CD14-positive monocyte (primary cell): ENCODE results near the gene FOXQ1. TPM values are rescaled to one million over a fixed set of nuclear protein-coding genes. Genes with fewer than 3 reads are reported as not detected.

Experiments used
- DNase-seq, 3 donors: peaks; one replicate each; pipeline ENCODE4 v3.0.0-alpha.2; 2011 to 2022
- H2AFZ ChIP-seq: 2 replicates; pipeline ENCODE4 v1.6.0; 2012; ENCODE audit warnings: mild to moderate bottlenecking, low read depth, low read length, inconsistent platforms; ENCODE audit not compliant: insufficient read depth, poor library complexity, severe bottlenecking
- H3K27ac ChIP-seq, 2 donors: 1 replicate in 1 of 2; 2 replicates in 1 of 2; pipeline ENCODE4 v1.5.1; 2012 to 2013; ENCODE audit warnings: low read length in 2 of 2, control low read depth in 1 of 2, inconsistent platforms in 1 of 2, low read depth in 1 of 2, mild to moderate bottlenecking in 1 of 2
- H3K27me3 ChIP-seq, 2 donors: one replicate each; pipeline versions ENCODE4 v1.6.0 to v1.6.1; 2011 to 2013; ENCODE audit warnings: low read length in 2 of 2; ENCODE audit not compliant: control insufficient read depth in 2 of 2, insufficient read depth in 2 of 2
- H3K36me3 ChIP-seq, 2 donors: replicated peaks in 1 of 2; 1 replicate in 1 of 2; 2 replicates in 1 of 2; pipeline versions ENCODE4 v1.5.1 to v1.6.1; 2012 to 2013; ENCODE audit warnings: low read length in 2 of 2, control low read depth in 1 of 2, inconsistent platforms in 1 of 2, mild to moderate bottlenecking in 1 of 2; ENCODE audit not compliant: insufficient read depth in 2 of 2, control insufficient read depth in 1 of 2
- H3K4me1 ChIP-seq, 2 donors: 1 replicate in 1 of 2; 2 replicates in 1 of 2; pipeline versions ENCODE4 v1.5.1 to v1.6.1; 2012 to 2013; ENCODE audit warnings: low read length in 2 of 2, control low read depth in 1 of 2, inconsistent platforms in 1 of 2, mild to moderate bottlenecking in 1 of 2, moderate library complexity in 1 of 2; ENCODE audit not compliant: insufficient read depth in 2 of 2, control insufficient read depth in 1 of 2
- H3K4me2 ChIP-seq: replicated peaks from 2 replicates; pipeline ENCODE3; 2012; ENCODE audit warnings: low read length, moderate library complexity, mild to moderate bottlenecking; ENCODE audit not compliant: poor library complexity, severe bottlenecking; ENCODE audit errors: extremely low read depth
- H3K4me3 ChIP-seq, 3 experiments: fragments of 200-600 bp in 1 of 3; sonication (generic) in 1 of 3; replicated peaks in 1 of 3; 1 replicate in 2 of 3; 2 replicates in 1 of 3; pipeline ENCODE4 v1.5.1; 2011 to 2013; ENCODE audit warnings: low read length in 3 of 3, mild to moderate bottlenecking in 3 of 3, control low read depth in 2 of 3, low read depth in 2 of 3, inconsistent platforms in 1 of 3, moderate library complexity in 1 of 3
- H3K79me2 ChIP-seq: 2 replicates; pipeline ENCODE4 v1.6.0; 2012; ENCODE audit warnings: mild to moderate bottlenecking, control low read depth, inconsistent platforms, low read length, moderate library complexity; ENCODE audit not compliant: insufficient read depth
- H3K9ac ChIP-seq: 2 replicates; pipeline ENCODE4 v1.6.0; 2017; ENCODE audit warnings: low read length, mild to moderate bottlenecking; ENCODE audit not compliant: insufficient read depth, poor library complexity, severe bottlenecking
- H3K9me3 ChIP-seq, 2 donors: replicated peaks in 1 of 2; 1 replicate in 1 of 2; 2 replicates in 1 of 2; pipeline versions ENCODE4 v1.5.1 to v1.6.1; 2012 to 2013; ENCODE audit warnings: low read length in 2 of 2, control low read depth in 1 of 2; ENCODE audit not compliant: control insufficient read depth in 1 of 2, insufficient read depth in 1 of 2
- H4K20me1 ChIP-seq: 2 replicates; pipeline ENCODE4 v1.6.0; 2012; ENCODE audit warnings: mild to moderate bottlenecking, low read length, control low read depth, moderate library complexity; ENCODE audit not compliant: insufficient read depth
- H3K27ac Mint-ChIP-seq, 7 donors: one replicate each; pipeline ENCODE4 v1.8.0; 2020; ENCODE audit warnings: mild to moderate bottlenecking in 7 of 7, mixed read lengths in 7 of 7, moderate library complexity in 6 of 7, inconsistent platforms in 2 of 7
- H3K27me3 Mint-ChIP-seq, 3 donors: one replicate each; pipeline ENCODE4 v1.8.0; 2021 to 2022; ENCODE audit warnings: low read depth in 3 of 3, mild to moderate bottlenecking in 3 of 3, mixed read lengths in 3 of 3, moderate library complexity in 3 of 3, inconsistent platforms in 1 of 3
- H3K36me3 Mint-ChIP-seq, 2 donors: one replicate each; pipeline ENCODE4 v1.8.0; 2020; ENCODE audit warnings: mixed read lengths in 2 of 2, inconsistent platforms in 1 of 2, mild to moderate bottlenecking in 1 of 2
- H3K4me1 Mint-ChIP-seq: one replicate; pipeline ENCODE4 v1.8.0; 2020; ENCODE audit warnings: mild to moderate bottlenecking, mixed read lengths
- H3K4me3 Mint-ChIP-seq, 2 donors: one replicate each; pipeline ENCODE4 v1.8.0; 2020; ENCODE audit warnings: mild to moderate bottlenecking in 2 of 2, mixed read lengths in 2 of 2, moderate library complexity in 1 of 2
- H3K9me3 Mint-ChIP-seq, 7 donors: one replicate each; pipeline ENCODE4 v1.8.0; 2020 to 2022; ENCODE audit warnings: mixed read lengths in 7 of 7, mild to moderate bottlenecking in 6 of 7, moderate library complexity in 6 of 7, inconsistent platforms in 2 of 7
- CTCF ChIP-seq: fragments of 200-600 bp; IDR thresholded peaks from one replicate; pipeline ENCODE4 v1.8.0; 2022; ENCODE audit warnings: antibody characterized with exemption, mild to moderate bottlenecking
- WGBS: methylation state at CpG from one replicate; pipeline ENCODE4 v1.1.5; 2013; ENCODE audit warnings: missing lambda C conversion rate; ENCODE audit not compliant: insufficient coverage; 5-methylcytosine and 5-hydroxymethylcytosine counted together
- intact Hi-C, 2 donors: fragments of 100-400 bp; cut with micrococcal nuclease; formaldehyde crosslinking; loops; one replicate each; pipeline versions ENCODE4 v1.15.0 to v1.15.1; 2023
- polyA plus RNA-seq, 3 donors: library from polyadenylated mRNA; depleted of rRNA in 1 of 3; unstranded in 2 of 3; stranded (reverse) in 1 of 3; fragments of 300-500 nt in 2 of 3; fragments of >200 nt in 1 of 3; fragmentation: Illumina TruSeq in 2 of 3; gene quantifications; 1 replicate in 2 of 3; 2 replicates in 1 of 3; pipeline ENCODE4 v1.2.3, GENCODE V29; 2012 to 2021

The FOXQ1 gene
- polyA plus RNA-seq, 3 donors: 0.11 TPM; not detected in 2

DNA sequence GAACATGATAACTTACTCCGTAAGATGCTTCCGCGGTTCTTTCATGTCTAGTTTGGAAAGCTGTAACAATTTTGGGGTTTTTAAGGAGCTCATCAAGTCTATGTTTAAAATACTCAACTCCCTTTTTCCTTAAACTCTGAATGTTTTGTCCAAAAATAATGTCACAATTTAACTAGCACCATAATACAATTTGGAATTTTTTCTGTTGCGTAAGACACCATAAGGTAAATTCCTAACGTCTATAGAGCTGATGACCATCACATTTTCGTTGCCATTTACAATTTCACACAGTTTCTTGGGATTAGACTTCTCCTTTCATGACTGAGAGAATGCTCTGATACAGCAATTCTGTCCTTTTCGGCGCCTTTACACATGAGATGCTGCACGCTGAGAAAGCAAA lies 50.7 kb downstream of the FOXQ1 start:
- Histone ChIP-seq H3K4me3 (no peak overlapping the region), H2AFZ (no peak overlapping the region), H3K9ac (no peak overlapping the region), H4K20me1 (no peaks in the 10 kb centered on the region), H3K79me2 (no peaks in the 10 kb centered on the region), H3K27ac (no peak overlapping the region), H3K36me3 (no peaks in the 10 kb centered on the region), H3K4me1 (no peaks in the 10 kb centered on the region), H3K4me2 (no peak overlapping the region), H3K27me3 (peaks cover 13 to 31% of the 10 kb centered on the region in 2 donors), H3K9me3 (no peaks in the 10 kb centered on the region)
- H3K27me3 Mint-ChIP-seq: peaks cover 18 to 35% (median 19%) of the 10 kb centered on the region in 3 donors
- no peaks in the 10 kb centered on the region for H3K4me1 Mint-ChIP-seq
- H3K36me3 Mint-ChIP-seq: no peaks in the 10 kb centered on the region
- no peak for TF ChIP-seq CTCF
- intact Hi-C loops: no loop called here
- H3K4me3 Mint-ChIP-seq: no peak overlapping the region
- H3K27ac Mint-ChIP-seq: no peak overlapping the region
- peaks cover 0 to 2% (median 0%) of the 10 kb centered on the region in 7 donors for H3K9me3 Mint-ChIP-seq
- 62% methylated on average over 3 of the region's 9 CpGs for WGBS
- no peak for DNase-seq

- H3K4me3 Mint-ChIP-seq: peak overlapping the region in 1 of 2 donors; percentile 47
- no peaks in the 10 kb centered on the region for H3K36me3 Mint-ChIP-seq
- Histone ChIP-seq H3K27me3 (peaks cover 13 to 32% of the 10 kb centered on the region in 2 donors), H3K36me3 (no peaks in the 10 kb centered on the region), H2AFZ (no peak overlapping the region), H3K9me3 (no peaks in the 10 kb centered on the region), H3K4me1 (no peaks in the 10 kb centered on the region), H4K20me1 (no peaks in the 10 kb centered on the region), H3K79me2 (no peaks in the 10 kb centered on the region), H3K4me3 (no peak overlapping the region), H3K9ac (no peak overlapping the region), H3K4me2 (no peak overlapping the region), H3K27ac (no peak overlapping the region)
- TF ChIP-seq CTCF: no peak
- WGBS: 73% methylated on average over 2 of the region's 4 CpGs
- no peaks in the 10 kb centered on the region for H3K4me1 Mint-ChIP-seq
- H3K27ac Mint-ChIP-seq: no peak overlapping the region
- intact Hi-C loops: no loop called here
- DNase-seq: peak in 1 of 3 donors; percentile 72
- peaks cover 22 to 38% (median 25%) of the 10 kb centered on the region in 3 donors for H3K27me3 Mint-ChIP-seq
- H3K9me3 Mint-ChIP-seq: peaks cover 0 to 2% (median 0%) of the 10 kb centered on the region in 7 donors
Observed at GRCh38 chr6:1363298-1363697, 51.4 kb downstream of the FOXQ1 start.
